A549 (cell line): Measurements from ENCODE around the gene TNRC6B. TPM values are rescaled to one million over a fixed set of nuclear protein-coding genes. Genes with fewer than 3 reads are reported as not detected.

ENCODE experiments used
- ATAC-seq, 2 experiments: fragments of 200-7000 bp in 1 of 2; fragments of >200 bp in 1 of 2; cut with Nextera tagmentation in 1 of 2; cut with Tn5 transposase in 1 of 2; 3 replicates each; pipeline versions ENCODE4 v1.8.0 to v1.9.1; 2018 to 2020; ENCODE audit warnings: mild to moderate bottlenecking in 1 of 2, moderate library complexity in 1 of 2
- CTCF ChIA-PET: fragments of 300-600 bp; sonication (Branson Sonifier 250); formaldehyde crosslinking; extraction: SDS; loops from one replicate; lab custom pipeline; 2021; ENCODE audit warnings: antibody characterized with exemption, inconsistent platforms; lab: Yijun Ruan, JAX
- POLR2A ChIA-PET: fragments of 350-600 bp; formaldehyde crosslinking; extraction: SDS; loops from one replicate; lab custom pipeline; 2021; ENCODE audit warnings: antibody characterized with exemption, inconsistent platforms; lab: Yijun Ruan, JAX
- DNase-seq, 2 experiments: peaks; one replicate each; pipeline versions ENCODE4 v3.0.0 to v3.0.0-alpha.2; 2011 to 2016; ENCODE audit warnings: low read depth in 1 of 2, low spot score in 1 of 2
- FAIRE-seq: peaks from 2 replicates; lab custom pipeline; 2011; peaks lifted over from hg19 to GRCh38; lab: Jason Lieb, UNC
- H3K27ac ChIP-seq, 2 experiments: fragments of >200 bp; sonication (Bioruptor Twin); formaldehyde crosslinking; 3 replicates each; pipeline ENCODE4 v1.5.1; 2016 to 2017
- H3K4me1 ChIP-seq: fragments of >200 bp; sonication (Bioruptor Twin); formaldehyde crosslinking; 3 replicates; pipeline ENCODE4 v1.6.1; 2016
- H3K4me2 ChIP-seq: fragments of >200 bp; sonication (Bioruptor Twin); formaldehyde crosslinking; 3 replicates; pipeline ENCODE4 v1.6.1; 2016
- H3K4me3 ChIP-seq: fragments of >200 bp; sonication (Bioruptor Twin); formaldehyde crosslinking; 3 replicates; pipeline ENCODE4 v1.5.1; 2016
- H3K9me3 ChIP-seq: fragments of >200 bp; sonication (Bioruptor Twin); formaldehyde crosslinking; 3 replicates; pipeline ENCODE4 v1.6.1; 2016
- CBX2 ChIP-seq: fragments of 200-600 bp; sonication (generic); IDR thresholded peaks from 2 replicates; pipeline ENCODE4 v1.6.1; 2016; ENCODE audit warnings: low read depth, mild to moderate bottlenecking, borderline replicate concordance
- JUNB ChIP-seq: fragments of >200 bp; sonication (Bioruptor Twin); formaldehyde crosslinking; IDR thresholded peaks from 2 replicates; pipeline ENCODE4 v1.6.1; 2016
- KDM1A ChIP-seq: fragments of 200-600 bp; sonication (generic); IDR thresholded peaks from 2 replicates; pipeline ENCODE4 v1.6.1; 2016; ENCODE audit warnings: low read depth, mild to moderate bottlenecking
- MAZ ChIP-seq: fragments of 150-350 bp; IDR thresholded peaks from 2 replicates; pipeline ENCODE4 v1.6.1; 2014; ENCODE audit warnings: antibody characterized with exemption, low read depth, low read length, borderline replicate concordance
- MYC ChIP-seq: IDR thresholded peaks from 2 replicates; pipeline ENCODE4 v1.6.1; 2012; ENCODE audit warnings: mild to moderate bottlenecking, inconsistent platforms, low read length, improper control_type of control experiment, borderline replicate concordance
- NFE2L2 ChIP-seq: fragments of 150-350 bp; conservative IDR thresholded peaks from 2 replicates; pipeline ENCODE4 v1.6.1; 2014; ENCODE audit warnings: low read length
- NPAS2 ChIP-seq: fragments of 250-450 bp; sonication (Bioruptor Pico); IDR thresholded peaks from 2 replicates; pipeline ENCODE4 v1.8.0; 2022; ENCODE audit warnings: mild to moderate bottlenecking, moderate library complexity, borderline replicate concordance
- NR3C1 ChIP-seq: fragments of >200 bp; sonication (Bioruptor Twin); formaldehyde crosslinking; IDR thresholded peaks from 3 replicates; pipeline ENCODE4 v1.6.1; 2017
- RAD21 ChIP-seq, 2 experiments: fragments of >200 bp in 1 of 2; sonication (Bioruptor Twin) in 1 of 2; formaldehyde crosslinking in 1 of 2; IDR thresholded peaks in 1 of 2; conservative IDR thresholded peaks in 1 of 2; 2 replicates in 1 of 2; 3 replicates in 1 of 2; pipeline ENCODE4 v1.6.1; 2012 to 2018; ENCODE audit warnings: inconsistent platforms in 1 of 2
- RARB ChIP-seq: fragments of 250-450 bp; sonication (Bioruptor Pico); IDR thresholded peaks from 2 replicates; pipeline ENCODE4 v1.8.0; 2021; ENCODE audit warnings: mild to moderate bottlenecking, moderate library complexity
- RCOR1 ChIP-seq: fragments of 150-350 bp; IDR thresholded peaks from 2 replicates; pipeline ENCODE4 v1.6.1; 2014; ENCODE audit warnings: antibody characterized with exemption, low read length, low read depth
- ZSCAN20 ChIP-seq: fragments of 250-450 bp; sonication (Bioruptor Pico); IDR thresholded peaks from 2 replicates; pipeline ENCODE4 v1.8.0; 2022; ENCODE audit warnings: mild to moderate bottlenecking, moderate library complexity
- WGBS: methylation state at CpG from one replicate; pipeline ENCODE4 v1.1.6; 2017; ENCODE audit errors: missing lambda C conversion rate; 5-methylcytosine and 5-hydroxymethylcytosine counted together
- polyA plus RNA-seq, 4 experiments: library from polyadenylated mRNA; depleted of rRNA in 3 of 4; stranded (reverse); fragments of >200 nt; fragmentation: RNase III in 1 of 4; extraction: RNeasy Plus Mini Kit Qiagen cat#74134 plus additional on column Dnase treatment in 1 of 4; gene quantifications; 2 replicates in 3 of 4; 3 replicates in 1 of 4; pipeline ENCODE4 v1.2.3, GENCODE V29; 2011 to 2017
- TF ChIP-seq, protein P1 (sequence below): IDR thresholded peaks from 2 replicates; pipeline ENCODE4 v1.6.1; 2012; ENCODE audit warnings: low read depth, borderline replicate concordance
- TF ChIP-seq, protein P2 (sequence below): fragments of >200 bp; sonication (Bioruptor Twin); formaldehyde crosslinking; IDR thresholded peaks from 3 replicates; pipeline ENCODE4 v1.6.1; 2016
- TF ChIP-seq, protein P3 (sequence below): fragments of 150-350 bp; IDR thresholded peaks from 2 replicates; pipeline ENCODE4 v1.6.1; 2014; ENCODE audit warnings: low read depth, mild to moderate bottlenecking, low read length

Gene TNRC6B
- polyA plus RNA-seq, 2 of the 4 experiments (the other 2 are of a cell fraction): 4.9 to 5.0 TPM

DNA sequence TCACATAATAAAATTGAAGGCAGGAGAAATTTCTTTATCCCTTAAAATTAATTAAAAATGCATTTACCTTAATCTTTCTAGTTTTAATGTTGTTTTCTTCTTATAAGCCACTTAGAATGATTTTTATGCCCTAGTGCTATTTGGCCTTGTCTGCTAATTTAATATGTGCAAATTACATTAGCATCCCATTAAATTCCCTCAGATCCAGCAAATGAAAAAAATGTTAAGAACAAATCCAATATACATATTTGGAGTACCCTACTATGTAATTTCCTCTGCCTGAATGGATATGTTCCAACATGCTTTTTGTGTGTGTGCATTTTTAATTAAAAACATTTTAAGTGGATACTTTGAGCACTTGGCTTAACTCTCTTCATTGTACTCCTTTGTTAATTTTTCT lies 56.9 kb downstream of the TNRC6B start:
- ChIA-PET POLR2A (no interaction called here), CTCF (no interaction called here)
- Histone ChIP-seq H3K27ac (no peak overlapping the region), H3K4me1 (peaks cover 32% of the 10 kb centered on the region), H3K4me2 (no peak overlapping the region), H3K9me3 (no peaks in the 10 kb centered on the region), H3K4me3 (no peak overlapping the region)
- TF ChIP-seq ZSCAN20 (CRISPR knock-in tag): no peak
- TF ChIP-seq, protein P1, sequence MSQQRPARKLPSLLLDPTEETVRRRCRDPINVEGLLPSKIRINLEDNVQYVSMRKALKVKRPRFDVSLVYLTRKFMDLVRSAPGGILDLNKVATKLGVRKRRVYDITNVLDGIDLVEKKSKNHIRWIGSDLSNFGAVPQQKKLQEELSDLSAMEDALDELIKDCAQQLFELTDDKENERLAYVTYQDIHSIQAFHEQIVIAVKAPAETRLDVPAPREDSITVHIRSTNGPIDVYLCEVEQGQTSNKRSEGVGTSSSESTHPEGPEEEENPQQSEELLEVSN: no peak
- TF ChIP-seq MYC: no peak
- TF ChIP-seq NFE2L2: no peak
- DNase-seq (no peak), FAIRE-seq (no peak), ATAC-seq (no peak)

DNA sequence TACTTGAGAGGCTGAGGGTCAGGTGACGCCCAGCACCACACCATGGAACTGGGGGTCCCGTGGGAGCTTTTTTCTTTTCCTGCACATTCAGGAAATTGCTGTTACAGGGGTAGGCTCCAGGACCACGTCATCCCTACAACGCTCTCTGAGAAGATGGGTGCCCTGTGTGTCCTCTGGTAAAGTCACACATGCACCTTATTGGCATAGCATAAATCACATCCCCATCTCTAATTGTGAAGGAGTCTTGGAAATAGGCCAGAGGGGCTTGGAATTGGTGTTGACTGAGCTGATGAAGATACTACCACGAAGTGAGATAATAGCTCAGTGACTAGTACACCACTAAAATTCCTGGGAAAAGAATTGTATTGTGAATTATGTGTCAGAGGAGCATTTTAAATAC lies 57.6 kb downstream of the TNRC6B start:
- no peak overlapping the region for H3K4me2 ChIP-seq
- H3K9me3 ChIP-seq: no peaks in the 10 kb centered on the region
- ChIA-PET CTCF (no interaction called here), POLR2A (no interaction called here)
- no peak for FAIRE-seq
- WGBS: 90% methylated on average over 5 of the region's 5 CpGs
- ATAC-seq: no peak
- no peak for DNase-seq
- H3K4me1 ChIP-seq: peaks cover 38% of the 10 kb centered on the region
- no peak overlapping the region for H3K27ac ChIP-seq
- no peak for TF ChIP-seq JUNB
- no peak for TF ChIP-seq RCOR1
- TF ChIP-seq NFE2L2: no peak
- TF ChIP-seq, protein P2, sequence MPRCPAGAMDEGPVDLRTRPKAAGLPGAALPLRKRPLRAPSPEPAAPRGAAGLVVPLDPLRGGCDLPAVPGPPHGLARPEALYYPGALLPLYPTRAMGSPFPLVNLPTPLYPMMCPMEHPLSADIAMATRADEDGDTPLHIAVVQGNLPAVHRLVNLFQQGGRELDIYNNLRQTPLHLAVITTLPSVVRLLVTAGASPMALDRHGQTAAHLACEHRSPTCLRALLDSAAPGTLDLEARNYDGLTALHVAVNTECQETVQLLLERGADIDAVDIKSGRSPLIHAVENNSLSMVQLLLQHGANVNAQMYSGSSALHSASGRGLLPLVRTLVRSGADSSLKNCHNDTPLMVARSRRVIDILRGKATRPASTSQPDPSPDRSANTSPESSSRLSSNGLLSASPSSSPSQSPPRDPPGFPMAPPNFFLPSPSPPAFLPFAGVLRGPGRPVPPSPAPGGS: no peak
- TF ChIP-seq RARB (CRISPR knock-in tag): no peak
- no peak for TF ChIP-seq MYC
- H3K4me3 ChIP-seq: no peak overlapping the region

DNA sequence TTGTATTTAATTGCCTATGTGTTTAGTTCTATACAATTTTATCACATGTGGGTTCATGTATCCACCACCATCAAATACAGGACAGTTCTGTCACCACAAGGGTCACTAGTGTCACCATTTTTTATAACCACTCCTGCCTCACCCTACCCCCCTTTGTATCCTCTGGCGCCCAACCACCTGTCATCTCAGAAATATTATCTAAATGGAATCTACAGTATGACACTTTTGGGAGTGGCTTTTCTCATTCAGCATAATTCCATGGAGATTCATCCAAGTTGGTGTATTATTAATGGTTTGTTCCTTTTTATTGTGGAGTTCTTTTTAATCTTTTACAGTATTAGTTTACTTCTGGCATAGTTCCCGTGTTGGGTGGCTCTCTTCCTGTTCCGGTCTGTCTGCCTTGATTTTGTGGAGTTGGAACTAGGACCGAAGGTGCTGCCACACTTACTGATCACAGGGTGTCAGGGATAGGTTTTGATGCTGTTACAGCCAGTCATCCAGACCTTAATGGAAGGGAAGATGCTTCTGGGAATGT lies 58.5 kb downstream of the TNRC6B start:
- Histone ChIP-seq H3K9me3 (no peaks in the 10 kb centered on the region), H3K4me2 (0 out of 3 replicates have a peak overlapping the region, but pooled peaks have one; percentile 8), H3K4me3 (no peak overlapping the region), H3K27ac (peak overlapping the region in 1 of 2 experiments; percentile 30; a peak in 1 of 6 replicates), H3K4me1 (peaks cover 47% of the 10 kb centered on the region)
- FAIRE-seq: no peak
- no peak for TF ChIP-seq NPAS2
- TF ChIP-seq CBX2: no peak
- TF ChIP-seq NR3C1: no peak
- TF ChIP-seq KDM1A: no peak
- TF ChIP-seq, protein P3, sequence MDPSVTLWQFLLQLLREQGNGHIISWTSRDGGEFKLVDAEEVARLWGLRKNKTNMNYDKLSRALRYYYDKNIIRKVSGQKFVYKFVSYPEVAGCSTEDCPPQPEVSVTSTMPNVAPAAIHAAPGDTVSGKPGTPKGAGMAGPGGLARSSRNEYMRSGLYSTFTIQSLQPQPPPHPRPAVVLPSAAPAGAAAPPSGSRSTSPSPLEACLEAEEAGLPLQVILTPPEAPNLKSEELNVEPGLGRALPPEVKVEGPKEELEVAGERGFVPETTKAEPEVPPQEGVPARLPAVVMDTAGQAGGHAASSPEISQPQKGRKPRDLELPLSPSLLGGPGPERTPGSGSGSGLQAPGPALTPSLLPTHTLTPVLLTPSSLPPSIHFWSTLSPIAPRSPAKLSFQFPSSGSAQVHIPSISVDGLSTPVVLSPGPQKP: no peak
- TF ChIP-seq RAD21 (conservative IDR thresholded peaks at IDR 0.05 in 1 of 2, IDR thresholded peaks at IDR 0.05 in 1 of 2): no peak
- no peak for ATAC-seq
- DNase-seq: no peak
- ChIA-PET POLR2A (no interaction called here), CTCF (no interaction called here)
- 58% methylated on average over 4 of the region's 4 CpGs for WGBS

DNA sequence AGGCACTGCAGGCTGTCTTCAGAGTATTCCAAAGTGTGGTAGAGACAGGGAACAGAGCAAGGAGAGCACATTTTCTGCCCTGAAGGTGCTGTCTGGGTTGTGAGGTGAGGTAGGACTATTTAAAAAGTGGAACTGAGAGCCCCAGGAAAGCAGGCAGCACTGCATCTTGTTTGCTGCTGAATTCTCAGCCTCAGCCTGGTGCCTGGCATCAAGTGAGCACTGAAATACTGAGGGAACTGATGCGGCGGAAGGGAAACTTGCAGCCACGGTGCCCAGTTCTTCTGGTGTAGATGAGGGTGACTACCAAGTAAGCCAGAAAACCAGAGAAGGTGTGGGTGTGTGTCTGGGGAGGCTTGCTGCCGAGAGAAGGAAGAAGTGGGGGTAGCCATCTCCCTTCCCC lies 59.5 kb downstream of the TNRC6B start:
- ChIA-PET CTCF (no interaction called here), POLR2A (no interaction called here)
- Histone ChIP-seq H3K27ac (peak overlapping the region in 1 of 2 experiments; percentile 87; a peak in 1 of 6 replicates), H3K4me2 (no peak overlapping the region), H3K4me3 (no peak overlapping the region), H3K4me1 (peaks cover 47% of the 10 kb centered on the region), H3K9me3 (no peaks in the 10 kb centered on the region)
- DNase-seq: no peak
- 85% methylated on average over 4 of the region's 4 CpGs for WGBS
- no peak for FAIRE-seq
- no peak for ATAC-seq
- no peak for TF ChIP-seq MAZ
- TF ChIP-seq, protein P1: no peak
